Activated T-cell treated with anti-CD3 and anti-CD28 coated beads, Interleukin-2, amount 50 U/mL, for 4 hours (primary cell): ENCODE results near the gene CDC123. TPM values are rescaled to one million over a fixed set of nuclear protein-coding genes. Genes with fewer than 3 reads are reported as not detected.
"Not testable (repeated sequence)": the region's sequence is repeated elsewhere in the genome, so short reads cannot be mapped to it uniquely, and the experiment has no call there.

Experiments
- ATAC-seq, 2 donors: fragments of 200-7000 bp; cut with Tn5 transposase; one replicate each; pipeline ENCODE4 v1.10.0; 2021
- DNase-seq: peaks from one replicate; pipeline ENCODE4 v3.0.0-alpha.2; 2020
- H3K27me3 Mint-ChIP-seq: one replicate; pipeline ENCODE4 v1.8.0; 2021; ENCODE audit warnings: low read depth, mixed read lengths
- H3K36me3 Mint-ChIP-seq: one replicate; pipeline ENCODE4 v1.8.0; 2022; ENCODE audit warnings: mixed read lengths; ENCODE audit not compliant: insufficient read depth
- H3K4me1 Mint-ChIP-seq: one replicate; pipeline ENCODE4 v1.8.0; 2021; ENCODE audit warnings: low read depth, mixed read lengths
- H3K4me3 Mint-ChIP-seq: one replicate; pipeline ENCODE4 v1.8.0; 2021; ENCODE audit warnings: mild to moderate bottlenecking, moderate library complexity, mixed read lengths
- H3K9me3 Mint-ChIP-seq: one replicate; pipeline ENCODE4 v1.8.0; 2021; ENCODE audit warnings: mixed read lengths
- total RNA-seq, 3 donors: library from RNA; stranded (reverse); gene quantifications; one replicate each; pipeline ENCODE4 v1.2.1, GENCODE V29; 2021

Gene CDC123
- total RNA-seq, 3 donors from 2014 or later: 155 to 187 (median 158) TPM

DNA sequence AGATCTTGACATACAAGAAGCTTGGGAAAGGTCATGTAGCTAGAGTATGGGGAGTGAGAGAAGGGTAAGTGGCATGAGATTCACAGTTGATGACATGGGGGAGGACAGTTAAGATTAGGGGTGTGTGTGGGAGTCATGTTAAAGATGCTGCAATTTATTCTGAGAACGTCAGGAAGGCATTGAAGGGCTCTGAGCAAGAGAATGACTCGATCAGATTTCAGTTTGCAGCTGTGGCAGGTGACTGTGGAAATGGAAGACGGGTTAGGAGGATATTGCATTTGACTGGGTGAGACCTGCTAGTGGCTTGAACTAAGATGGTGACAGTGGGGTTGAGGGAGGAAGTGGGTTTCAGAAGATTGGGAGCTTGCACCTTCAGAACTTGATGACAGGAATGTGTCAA, 5.6 kb downstream of the CDC123 start:
- peak; percentile 40 to 52 for ATAC-seq
- no peaks in the 10 kb centered on the region for H3K27me3 Mint-ChIP-seq
- H3K4me1 Mint-ChIP-seq: peaks cover 45% of the 10 kb centered on the region
- H3K36me3 Mint-ChIP-seq: peaks cover 30% of the 10 kb centered on the region
- no peaks in the 10 kb centered on the region for H3K9me3 Mint-ChIP-seq
- H3K4me3 Mint-ChIP-seq: peak overlapping the region; percentile 45
- no peak for DNase-seq

DNA sequence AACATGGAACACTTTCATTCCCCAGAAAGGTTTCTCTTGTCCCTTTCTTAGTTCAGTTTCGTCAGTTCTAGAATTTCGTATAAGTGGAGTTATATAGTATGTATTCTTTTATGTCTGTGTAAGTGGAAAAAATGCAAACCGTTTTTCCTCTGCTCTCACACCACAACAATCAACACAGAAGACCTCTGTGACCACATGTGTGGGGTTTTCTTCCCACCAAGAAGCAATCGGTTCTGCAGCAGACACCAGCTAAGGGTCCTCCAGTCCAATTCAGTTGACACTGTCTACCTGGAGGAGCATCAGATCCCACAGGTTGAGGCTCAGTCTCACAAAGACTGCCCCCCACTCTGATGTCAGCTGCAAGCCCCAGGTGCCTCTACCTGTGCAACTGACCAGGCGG, 6.2 kb downstream of the CDC123 start:
- DNase-seq (no peak), ATAC-seq (no peak)
- Mint-ChIP-seq H3K4me1 (peaks cover 44% of the 10 kb centered on the region), H3K4me3 (no peak overlapping the region), H3K9me3 (no peaks in the 10 kb centered on the region), H3K36me3 (peaks cover 33% of the 10 kb centered on the region), H3K27me3 (no peaks in the 10 kb centered on the region)

DNA sequence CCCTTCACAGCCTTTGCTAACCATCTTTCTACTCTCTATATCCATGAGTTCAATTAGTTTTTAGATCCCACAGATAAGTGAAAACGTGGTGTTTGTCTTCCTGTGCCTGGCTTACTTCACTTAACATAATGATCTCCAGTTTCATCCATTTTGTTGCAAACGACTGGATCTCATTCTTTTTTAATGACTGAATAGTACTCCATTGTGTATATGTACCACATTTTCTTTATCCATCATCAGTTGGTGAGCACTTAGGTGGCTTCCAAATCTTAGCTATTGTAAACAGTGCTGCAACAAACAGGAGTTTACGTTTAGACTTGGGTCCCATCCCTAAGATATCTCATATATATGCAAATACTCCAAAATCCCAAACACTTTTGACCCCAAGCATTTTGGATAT, 9.1 kb downstream of the CDC123 start:
- Mint-ChIP-seq H3K36me3 (peaks cover 45% of the 10 kb centered on the region), H3K4me1 (peaks cover 33% of the 10 kb centered on the region)

DNA sequence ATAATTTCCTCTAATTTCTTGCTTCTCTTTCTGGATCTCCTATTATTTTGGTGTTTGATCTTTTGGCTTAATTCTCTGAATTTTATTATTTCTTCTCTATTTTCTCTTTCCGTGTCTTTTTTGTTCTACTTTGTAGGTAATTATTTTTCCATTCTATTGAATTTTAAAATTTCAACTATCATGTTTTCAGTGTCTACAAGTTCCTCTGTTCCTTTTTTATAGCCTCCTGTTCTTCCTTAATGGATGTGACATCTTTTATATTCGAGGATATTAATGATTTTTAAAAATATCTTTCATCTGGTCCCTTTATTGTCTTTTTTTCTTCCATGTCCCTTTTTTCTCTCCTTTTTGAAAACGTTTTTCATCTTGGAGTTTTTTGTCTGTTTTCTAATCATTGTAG, 11.1 kb downstream of the CDC123 start:
- Mint-ChIP-seq H3K36me3 (peaks cover 47% of the 10 kb centered on the region), H3K27me3 (no peaks in the 10 kb centered on the region), H3K9me3 (no peaks in the 10 kb centered on the region), H3K4me3 (no peak overlapping the region), H3K4me1 (peaks cover 21% of the 10 kb centered on the region)
- ATAC-seq (no peak), DNase-seq (no peak)

More for the DNA sequence above, 9.1 kb downstream of the CDC123 start:
- Mint-ChIP-seq H3K9me3 (no peaks in the 10 kb centered on the region), H3K27me3 (no peaks in the 10 kb centered on the region), H3K4me3 (no peak overlapping the region)
- DNase-seq (no peak), ATAC-seq (no peak)

DNA sequence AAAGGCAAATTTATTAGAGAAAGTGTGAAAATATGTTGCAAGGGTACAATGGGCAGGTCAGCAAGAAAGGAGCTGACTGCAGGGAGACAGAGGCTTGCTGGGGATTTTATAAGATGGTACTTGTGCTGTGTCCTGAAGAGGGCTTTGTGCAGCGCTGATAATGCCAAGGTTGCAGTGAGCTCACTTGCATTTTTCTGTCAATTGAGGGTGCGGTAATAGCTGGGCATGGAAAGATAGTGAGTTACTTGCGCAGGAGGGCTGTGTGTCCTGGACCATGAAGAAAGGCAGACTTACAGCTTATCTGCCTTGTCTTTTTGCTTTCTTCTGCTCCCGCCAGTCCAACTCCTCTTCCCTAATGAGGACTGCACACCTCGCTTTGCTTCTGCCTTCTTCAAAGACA, 12.5 kb downstream of the CDC123 start:
- no peak overlapping the region for H3K4me3 Mint-ChIP-seq
- no peak for DNase-seq
- H3K27me3 Mint-ChIP-seq: no peaks in the 10 kb centered on the region
- H3K4me1 Mint-ChIP-seq: peaks cover 17% of the 10 kb centered on the region
- peaks cover 48% of the 10 kb centered on the region for H3K36me3 Mint-ChIP-seq
- H3K9me3 Mint-ChIP-seq: no peaks in the 10 kb centered on the region
- no peak for ATAC-seq

DNA sequence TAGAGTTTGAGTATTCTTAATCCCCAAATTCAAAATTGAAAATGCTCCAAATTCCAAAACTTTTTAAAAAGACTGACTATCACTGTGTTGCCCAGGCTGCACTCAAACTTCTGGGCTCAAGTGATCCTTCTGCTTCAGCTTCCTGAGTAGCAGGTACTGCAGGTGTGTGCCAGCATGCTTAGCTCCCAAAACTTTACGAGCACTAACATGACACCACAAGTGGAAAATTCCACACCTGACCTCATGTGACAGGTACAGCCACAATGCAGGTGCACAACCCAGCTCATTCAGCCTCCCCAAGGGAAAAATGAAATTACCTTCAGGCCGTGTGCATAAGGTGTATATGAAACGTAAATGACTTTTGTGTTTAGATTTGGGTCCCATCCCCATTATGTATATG, 16.5 kb downstream of the CDC123 start:
- H3K4me3 Mint-ChIP-seq: no peak overlapping the region
- DNase-seq (no peak), ATAC-seq (no peak)
- no peaks in the 10 kb centered on the region for H3K27me3 Mint-ChIP-seq
- H3K9me3 Mint-ChIP-seq: no peaks in the 10 kb centered on the region
- H3K36me3 Mint-ChIP-seq: peaks cover 45% of the 10 kb centered on the region
- peaks cover 23% of the 10 kb centered on the region for H3K4me1 Mint-ChIP-seq

DNA sequence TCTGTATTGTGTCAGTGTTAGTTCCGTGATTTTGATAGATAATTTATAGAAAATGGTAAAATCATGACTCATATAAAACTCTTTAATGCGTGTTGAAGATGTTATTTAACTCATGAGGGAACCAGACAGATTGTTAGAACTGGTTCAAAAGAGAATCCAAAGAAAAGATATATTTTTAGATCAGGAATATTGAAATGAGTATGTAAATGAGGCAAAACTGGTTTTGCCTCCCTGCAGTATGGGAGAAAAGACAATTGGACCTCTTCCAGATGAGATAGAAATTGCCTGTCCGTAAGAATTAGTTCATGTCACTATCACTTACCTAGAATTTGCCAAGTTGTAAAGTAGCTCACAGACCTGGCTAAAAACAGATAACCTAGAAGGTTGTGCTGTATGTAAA, 17.6 kb downstream of the CDC123 start:
- DNase-seq: no peak
- peaks cover 41% of the 10 kb centered on the region for H3K36me3 Mint-ChIP-seq
- no peak for ATAC-seq
- H3K27me3 Mint-ChIP-seq: no peaks in the 10 kb centered on the region
- H3K4me1 Mint-ChIP-seq: peaks cover 18% of the 10 kb centered on the region
- no peak overlapping the region for H3K4me3 Mint-ChIP-seq
- H3K9me3 Mint-ChIP-seq: no peaks in the 10 kb centered on the region

DNA sequence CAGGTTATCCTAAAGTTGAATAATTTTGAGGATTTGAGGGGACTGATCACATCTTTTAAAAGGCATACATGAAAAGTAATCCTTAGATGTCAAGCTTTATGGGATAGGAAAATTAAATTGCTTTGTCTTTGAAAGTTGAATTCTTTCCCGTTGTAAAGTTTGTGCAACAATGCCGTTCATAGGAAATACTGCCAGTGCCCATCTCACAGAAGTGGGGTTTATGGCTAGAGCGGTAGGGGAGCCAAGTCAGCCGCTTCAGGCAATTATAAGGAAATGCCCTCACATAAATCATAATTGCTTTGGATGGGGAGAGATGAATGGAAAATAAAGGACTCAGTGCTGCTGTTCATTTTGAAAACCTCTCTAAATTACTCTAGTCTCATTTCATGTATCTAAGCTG, 18.1 kb downstream of the CDC123 start:
- ATAC-seq (no peak), DNase-seq (no peak)
- H3K4me3 Mint-ChIP-seq: no peak overlapping the region
- H3K36me3 Mint-ChIP-seq: peaks cover 42% of the 10 kb centered on the region
- H3K9me3 Mint-ChIP-seq: no peaks in the 10 kb centered on the region
- H3K4me1 Mint-ChIP-seq: peaks cover 17% of the 10 kb centered on the region
- H3K27me3 Mint-ChIP-seq: no peaks in the 10 kb centered on the region

DNA sequence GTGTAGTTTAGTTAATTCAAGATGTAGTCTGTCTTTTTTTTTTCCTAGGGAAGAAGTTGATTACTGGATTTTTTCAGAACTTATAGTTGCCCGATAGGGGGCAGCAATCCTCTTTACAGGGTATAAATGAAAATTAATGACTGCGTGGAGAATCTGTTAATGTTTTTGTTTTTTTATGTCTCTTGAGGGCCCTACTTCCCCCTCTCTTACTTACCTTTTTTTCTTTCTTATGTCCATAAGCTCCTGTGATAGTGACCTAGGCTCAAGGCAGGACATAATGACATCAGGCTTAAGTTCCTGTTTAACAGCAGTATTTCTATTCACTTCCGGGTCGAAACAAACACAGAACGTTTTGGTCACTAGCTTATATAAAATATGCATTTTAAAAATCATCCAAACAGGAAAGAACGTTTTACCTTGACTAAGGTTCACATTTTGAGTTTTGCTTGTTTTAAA, 18.8 kb downstream of the CDC123 start:
- DNase-seq (peak; percentile 23), ATAC-seq (peak in 1 of 2 donors; percentile 35)
- H3K36me3 Mint-ChIP-seq: peaks cover 43% of the 10 kb centered on the region

DNA sequence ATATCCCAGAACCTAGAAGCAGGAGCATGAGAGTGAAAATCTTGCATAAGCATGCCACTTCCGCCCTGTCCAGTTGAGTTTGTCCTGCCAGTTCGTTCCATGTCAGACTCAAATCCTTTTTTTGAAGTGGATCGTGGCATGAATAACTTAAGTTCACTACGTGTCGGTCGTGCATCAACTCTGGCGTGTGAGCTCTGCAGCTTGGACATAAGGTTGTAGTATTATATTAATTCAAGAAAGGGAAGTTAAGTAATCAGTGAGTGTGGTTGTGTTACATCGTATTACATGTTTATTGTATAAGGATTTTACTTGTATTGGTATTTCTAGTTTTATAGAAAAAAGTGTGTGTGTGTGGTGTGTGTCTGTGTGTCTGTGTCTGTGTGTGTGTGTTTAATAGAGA, 23.0 kb downstream of the CDC123 start:
- no peaks in the 10 kb centered on the region for H3K9me3 Mint-ChIP-seq
- H3K4me1 Mint-ChIP-seq: peaks cover 15% of the 10 kb centered on the region
- no peak for DNase-seq
- H3K4me3 Mint-ChIP-seq: no peak overlapping the region
- ATAC-seq: no peak
- H3K27me3 Mint-ChIP-seq: no peaks in the 10 kb centered on the region
- H3K36me3 Mint-ChIP-seq: peaks cover 42% of the 10 kb centered on the region

More for the DNA sequence above, 18.8 kb downstream of the CDC123 start:
- Mint-ChIP-seq H3K4me3 (peak overlapping the region; percentile 59), H3K27me3 (no peaks in the 10 kb centered on the region), H3K4me1 (peaks cover 17% of the 10 kb centered on the region), H3K9me3 (no peaks in the 10 kb centered on the region)

DNA sequence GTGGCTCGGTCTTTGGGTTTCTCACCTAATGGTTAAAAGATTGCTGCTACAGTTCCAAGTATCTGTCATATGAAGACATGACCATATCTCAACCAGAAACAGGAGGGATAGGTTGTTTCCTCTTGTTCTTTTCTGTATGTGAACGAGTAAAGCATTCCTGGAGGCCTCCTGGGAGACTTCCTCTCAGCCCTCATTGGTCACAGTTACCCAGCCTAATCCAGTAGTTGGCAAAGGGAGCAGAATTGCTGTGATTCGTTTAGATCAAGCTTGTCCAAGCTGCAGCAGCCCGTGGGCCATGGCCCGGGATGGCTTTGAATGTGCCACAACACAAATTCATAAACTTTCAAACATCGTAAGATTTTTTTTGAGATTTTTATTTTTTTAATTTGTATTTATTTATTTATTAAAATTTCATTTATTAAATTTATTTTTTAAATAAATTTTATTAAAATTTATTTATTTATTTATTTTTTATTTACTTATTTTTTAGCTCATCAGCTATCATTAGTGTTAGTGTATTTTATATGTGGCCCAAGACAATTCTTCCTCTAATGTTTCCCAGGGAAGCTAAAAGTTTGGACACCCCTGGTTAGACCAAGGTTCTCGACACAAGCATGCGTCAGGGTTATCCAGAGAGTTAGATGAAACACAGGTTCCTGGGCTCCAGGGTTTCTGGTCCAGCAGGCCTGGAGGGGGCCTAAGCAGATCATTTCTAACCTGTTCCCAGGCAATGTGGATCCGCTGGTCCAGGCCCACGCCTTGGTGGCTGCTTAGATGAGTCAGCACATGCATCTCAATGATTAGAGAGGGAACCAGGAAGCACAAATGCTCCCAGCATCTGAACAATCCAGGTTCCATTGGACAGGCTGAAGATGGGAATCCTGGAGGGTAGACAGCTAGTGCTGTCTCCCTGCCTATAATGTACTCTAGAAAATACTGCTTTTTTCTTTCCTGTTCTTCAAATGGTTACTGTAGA, 25.6 kb downstream of the CDC123 start:
- H3K27me3 Mint-ChIP-seq: no peaks in the 10 kb centered on the region
- peaks cover 44% of the 10 kb centered on the region for H3K36me3 Mint-ChIP-seq
- peaks cover 1% of the 10 kb centered on the region for H3K4me1 Mint-ChIP-seq
- no peaks in the 10 kb centered on the region for H3K9me3 Mint-ChIP-seq
- ATAC-seq (no peak), DNase-seq (no peak)
- H3K4me3 Mint-ChIP-seq: no peak overlapping the region

DNA sequence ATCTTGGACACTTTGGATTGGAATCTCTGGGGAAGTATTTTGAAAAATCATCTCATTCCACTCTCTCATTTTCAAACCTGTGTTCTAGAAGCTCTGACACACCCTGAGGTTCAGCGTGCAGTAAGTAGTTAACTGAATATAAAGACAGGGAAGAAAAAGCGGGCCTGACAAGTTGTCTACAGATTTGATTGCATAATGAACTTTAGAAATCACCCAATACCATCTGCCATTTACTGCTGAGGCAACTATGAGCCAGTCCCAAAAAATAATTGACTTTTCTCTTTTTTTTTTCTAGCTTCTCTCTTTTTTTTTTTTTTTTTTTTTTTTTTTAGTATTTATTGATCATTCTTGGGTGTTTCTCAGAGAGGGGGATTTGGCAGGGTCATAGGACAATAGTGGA, 29.5 kb downstream of the CDC123 start:
- Mint-ChIP-seq H3K36me3 (peaks cover 31% of the 10 kb centered on the region), H3K4me3 (no peak overlapping the region), H3K27me3 (no peaks in the 10 kb centered on the region), H3K9me3 (no peaks in the 10 kb centered on the region), H3K4me1 (no peaks in the 10 kb centered on the region)
- no peak for DNase-seq
- ATAC-seq: no peak

DNA sequence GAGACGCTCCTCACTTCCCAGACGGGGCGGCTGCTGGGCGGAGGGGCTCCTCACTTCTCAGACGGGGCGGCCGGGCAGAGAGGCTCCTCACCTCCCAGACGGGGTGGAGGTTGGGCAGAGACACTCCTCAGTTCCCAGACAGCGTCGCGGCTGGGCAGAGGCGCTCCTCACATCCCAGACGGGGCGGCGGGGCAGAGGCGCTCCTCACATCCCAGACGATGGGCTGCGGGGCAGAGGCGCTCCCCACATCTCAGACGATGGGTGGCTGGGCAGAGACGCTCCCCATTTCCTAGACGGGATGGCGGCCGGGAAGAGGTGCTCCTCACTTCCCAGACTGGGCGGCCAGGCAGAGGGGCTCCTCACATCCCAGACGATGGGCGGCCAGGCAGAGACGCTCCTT, 30.4 kb downstream of the CDC123 start:
- DNase-seq, H3K27me3 Mint-ChIP-seq, H3K4me3 Mint-ChIP-seq, H3K9me3 Mint-ChIP-seq, ATAC-seq, H3K4me1 Mint-ChIP-seq: not testable (repeated sequence)
- peaks cover 34% of the 10 kb centered on the region for H3K36me3 Mint-ChIP-seq

DNA sequence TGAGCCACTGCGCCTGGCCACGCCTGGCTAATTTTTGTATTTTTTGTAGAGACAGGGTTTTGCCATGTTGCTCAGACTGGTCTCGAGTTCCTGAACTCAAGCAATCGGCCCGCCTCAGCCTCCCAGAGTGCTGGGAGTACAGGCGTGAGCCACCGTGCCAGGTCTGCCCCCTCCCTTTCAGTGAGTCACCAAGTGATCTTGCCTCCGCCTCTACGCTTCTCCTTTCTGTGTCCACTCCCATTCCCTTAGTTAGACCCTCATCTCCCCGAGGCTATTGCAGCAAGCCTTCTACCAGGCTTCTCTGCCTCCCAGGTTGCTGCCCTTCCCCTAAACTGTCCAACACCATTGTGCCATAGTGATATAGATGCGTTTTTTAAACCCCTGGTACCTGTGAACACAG, 32.9 kb downstream of the CDC123 start:
- Mint-ChIP-seq H3K27me3 (no peaks in the 10 kb centered on the region), H3K36me3 (peaks cover 29% of the 10 kb centered on the region), H3K4me1 (no peaks in the 10 kb centered on the region), H3K9me3 (no peaks in the 10 kb centered on the region), H3K4me3 (no peak overlapping the region)
- ATAC-seq (no peak), DNase-seq (no peak)

DNA sequence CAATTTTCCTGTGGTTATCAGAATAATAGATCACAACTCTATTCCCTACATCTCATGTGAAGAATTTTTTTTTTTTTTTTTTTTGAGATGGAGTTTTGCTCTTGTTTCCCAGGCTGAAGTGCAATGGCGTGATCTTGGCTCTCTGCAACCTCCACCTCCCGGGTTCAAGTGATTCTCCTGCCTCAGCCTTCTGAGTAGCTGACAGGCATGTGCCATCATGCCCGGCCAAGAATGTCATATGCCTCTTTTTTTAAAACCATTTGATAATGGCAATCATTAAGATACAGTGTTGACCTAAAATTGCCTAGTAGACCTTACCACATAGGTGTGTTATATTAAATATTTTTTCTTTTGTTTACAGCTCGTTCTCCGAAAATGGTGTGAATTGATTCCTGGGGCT, 38.7 kb downstream of the CDC123 start:
- H3K27me3 Mint-ChIP-seq, DNase-seq: not testable (repeated sequence)

More for the DNA sequence above, 38.7 kb downstream of the CDC123 start:
- peaks cover 37% of the 10 kb centered on the region for H3K36me3 Mint-ChIP-seq
- H3K4me3 Mint-ChIP-seq, H3K9me3 Mint-ChIP-seq, ATAC-seq, H3K4me1 Mint-ChIP-seq: not testable (repeated sequence)
